ENCODE results near the gene RBM39. TPM values are rescaled to one million over a fixed set of nuclear protein-coding genes. Genes with fewer than 3 reads are reported as not detected.

RBM39 gene
- total and polyA plus RNA-seq, 11 donors: 72.6 to 165 (median 112) TPM

DNA sequence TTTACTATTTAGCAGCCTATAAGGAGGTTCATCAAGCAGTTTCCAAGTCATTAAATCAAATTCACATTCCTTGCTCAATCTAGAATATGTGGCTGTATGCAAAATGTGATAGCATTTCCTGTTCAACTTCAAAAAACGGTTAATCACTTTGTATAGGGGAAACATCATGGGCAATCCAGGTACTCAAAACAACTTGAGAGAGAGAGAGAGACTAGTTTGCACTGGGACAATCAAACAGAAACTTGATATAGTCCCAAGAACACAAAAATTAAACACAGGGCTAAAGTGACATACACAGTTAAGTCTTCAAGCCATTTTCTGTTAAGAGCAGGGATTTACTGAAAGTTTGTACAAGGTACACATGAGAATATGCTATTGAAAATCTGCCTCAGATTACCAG is 84.8 kb downstream of the RBM39 start:
- H3K4me3 ChIP-seq: no peak overlapping the region
- peaks cover 0 to 38% (median 30%) of the 10 kb centered on the region in 9 donors for H3K36me3 ChIP-seq
- intact Hi-C loops (cut with DNase I): no loop called here
- H3K4me1 ChIP-seq: peaks cover 0 to 66% (median 46%) of the 10 kb centered on the region in 12 donors
- TF ChIP-seq POLR2A (IDR thresholded peaks at IDR 0.05): no peak
- TF ChIP-seq, protein P1, sequence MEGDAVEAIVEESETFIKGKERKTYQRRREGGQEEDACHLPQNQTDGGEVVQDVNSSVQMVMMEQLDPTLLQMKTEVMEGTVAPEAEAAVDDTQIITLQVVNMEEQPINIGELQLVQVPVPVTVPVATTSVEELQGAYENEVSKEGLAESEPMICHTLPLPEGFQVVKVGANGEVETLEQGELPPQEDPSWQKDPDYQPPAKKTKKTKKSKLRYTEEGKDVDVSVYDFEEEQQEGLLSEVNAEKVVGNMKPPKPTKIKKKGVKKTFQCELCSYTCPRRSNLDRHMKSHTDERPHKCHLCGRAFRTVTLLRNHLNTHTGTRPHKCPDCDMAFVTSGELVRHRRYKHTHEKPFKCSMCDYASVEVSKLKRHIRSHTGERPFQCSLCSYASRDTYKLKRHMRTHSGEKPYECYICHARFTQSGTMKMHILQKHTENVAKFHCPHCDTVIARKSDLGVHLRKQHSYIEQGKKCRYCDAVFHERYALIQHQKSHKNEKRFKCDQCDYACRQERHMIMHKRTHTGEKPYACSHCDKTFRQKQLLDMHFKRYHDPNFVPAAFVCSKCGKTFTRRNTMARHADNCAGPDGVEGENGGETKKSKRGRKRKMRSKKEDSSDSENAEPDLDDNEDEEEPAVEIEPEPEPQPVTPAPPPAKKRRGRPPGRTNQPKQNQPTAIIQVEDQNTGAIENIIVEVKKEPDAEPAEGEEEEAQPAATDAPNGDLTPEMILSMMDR (IDR thresholded peaks at IDR 0.05): no peak
- DNase-seq (no peak), ATAC-seq (no peak)
- no peaks in the 10 kb centered on the region for H3K9me3 ChIP-seq
- H3K27me3 ChIP-seq: no peaks in the 10 kb centered on the region
- 14 to 21% (median 19%) methylated on average over 1 of the region's 1 CpG for WGBS, 4 donors
- H3K27ac ChIP-seq: no peak overlapping the region

DNA sequence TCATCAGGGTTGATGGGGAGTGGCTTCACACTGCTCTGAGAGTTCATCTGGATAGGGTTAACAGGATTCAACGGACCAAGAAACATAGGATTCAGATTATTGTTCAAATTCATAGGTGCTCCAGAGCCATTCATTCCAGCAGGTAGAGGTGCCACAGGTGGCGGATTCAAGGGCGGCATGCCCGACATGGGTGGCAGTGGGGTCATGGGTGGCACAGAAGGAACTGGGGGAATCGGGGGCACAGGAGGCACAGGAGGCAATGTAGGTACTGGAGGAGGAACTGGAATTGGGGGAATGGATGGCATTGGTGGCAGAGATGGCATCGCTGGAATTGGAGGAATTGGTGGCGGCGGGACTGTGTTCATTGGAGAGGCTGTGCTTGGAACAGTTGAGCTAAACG is 87.6 kb downstream of the RBM39 start:
- TF ChIP-seq POLR2A (IDR thresholded peaks at IDR 0.05): no peak
- TF ChIP-seq, protein P1 (IDR thresholded peaks at IDR 0.05): no peak
- 87 to 96% (median 93%) methylated on average over 9 of the region's 9 CpGs for WGBS, 4 donors
- intact Hi-C loops (cut with DNase I): no loop called here
- no peak overlapping the region for H3K4me3 ChIP-seq
- no peak for ATAC-seq
- no peaks in the 10 kb centered on the region for H3K27me3 ChIP-seq
- H3K4me1 ChIP-seq: peaks cover 0 to 52% (median 34%) of the 10 kb centered on the region in 12 donors
- peaks cover 0 to 53% (median 33%) of the 10 kb centered on the region in 9 donors for H3K36me3 ChIP-seq
- H3K9me3 ChIP-seq: no peaks in the 10 kb centered on the region
- H3K27ac ChIP-seq: no peak overlapping the region
- DNase-seq: no peak

GRCh38 chr20:35653893-35654292 is 88.2 kb downstream of the RBM39 start:
- H3K4me1 ChIP-seq: peaks cover 0 to 50% (median 32%) of the 10 kb centered on the region in 12 donors

More at GRCh38 chr20:35653893-35654292, 88.2 kb downstream of the RBM39 start:
- Histone ChIP-seq H3K27ac (no peak overlapping the region), H3K27me3 (no peaks in the 10 kb centered on the region), H3K4me3 (no peak overlapping the region), H3K9me3 (no peaks in the 10 kb centered on the region), H3K36me3 (peaks cover 0 to 53% (median 33%) of the 10 kb centered on the region in 9 donors)
- intact Hi-C loops (cut with DNase I): no loop called here
- WGBS, 4 donors: 89 to 92% (median 91%) methylated on average over 4 of the region's 4 CpGs
- DNase-seq: no peak
- no peak for ATAC-seq
- no peak for TF ChIP-seq POLR2A (IDR thresholded peaks at IDR 0.05)
- TF ChIP-seq, protein P1 (IDR thresholded peaks at IDR 0.05): no peak

Other genes with a start within 250 kb of the RBM39 start
- not detected for gene C20orf173, start 212.6 kb downstream of the RBM39 start, total RNA-seq
- not detected for gene C20orf173, start 212.6 kb downstream of the RBM39 start, polyA plus RNA-seq
- gene ERGIC3, start 200.2 kb downstream of the RBM39 start, total RNA-seq: 100 to 1,000 TPM in 5 of 9 donors, 10 to 100 TPM in 4; 83.9 to 152 (median 101) TPM
- 100 to 1,000 TPM in 1 of 2 donors, 10 to 100 TPM in 1; 69.8 to 120 TPM for gene ERGIC3, start 200.2 kb downstream of the RBM39 start, polyA plus RNA-seq
- gene SPAG4, start 126.4 kb downstream of the RBM39 start, total RNA-seq: 1 to 10 TPM; 1.1 to 6.8 (median 4.5) TPM
- 1 to 10 TPM; 4.3 to 6.9 TPM for gene SPAG4, start 126.4 kb downstream of the RBM39 start, polyA plus RNA-seq
- 10 to 100 TPM; 25.7 to 75.6 (median 56.1) TPM for gene CPNE1, start 77.4 kb downstream of the RBM39 start, total RNA-seq
- gene CPNE1, start 77.4 kb downstream of the RBM39 start, polyA plus RNA-seq: 10 to 100 TPM; 37.8 to 55.4 TPM
- gene RBM12, start 77.4 kb downstream of the RBM39 start, total RNA-seq: 10 to 100 TPM; 15.8 to 61.7 (median 44.4) TPM
- gene RBM12, start 77.4 kb downstream of the RBM39 start, polyA plus RNA-seq: 10 to 100 TPM in 1 of 2 donors, 1 to 10 TPM in 1; 7.4 to 26.4 TPM
- 10 to 100 TPM; 38.1 to 67.5 (median 58.3) TPM for gene NFS1, start 42.9 kb downstream of the RBM39 start, total RNA-seq
- gene NFS1, start 42.9 kb downstream of the RBM39 start, polyA plus RNA-seq: 10 to 100 TPM; 27.4 to 59.9 TPM
- 100 to 1,000 TPM; 120 to 591 (median 174) TPM for gene ROMO1, start 42.9 kb downstream of the RBM39 start, total RNA-seq
- 100 to 1,000 TPM; 241 to 534 TPM for gene ROMO1, start 42.9 kb downstream of the RBM39 start, polyA plus RNA-seq
- gene PHF20, start 29.8 kb upstream of the RBM39 start, total RNA-seq: 10 to 100 TPM; 26.4 to 47.0 (median 36.5) TPM
- gene PHF20, start 29.8 kb upstream of the RBM39 start, polyA plus RNA-seq: 10 to 100 TPM; 25.8 to 48.9 TPM
- gene SCAND1, start 212.2 kb upstream of the RBM39 start, total RNA-seq: 100 to 1,000 TPM in 2 of 9 donors, 10 to 100 TPM in 7; 30.8 to 106 (median 50.5) TPM
- 100 to 1,000 TPM in 1 of 2 donors, 10 to 100 TPM in 1; 88.5 to 133 TPM for gene SCAND1, start 212.2 kb upstream of the RBM39 start, polyA plus RNA-seq
- 1 to 10 TPM in 8 of 9 donors, not detected in 1; 1.4 to 5.9 (median 3.6) TPM for gene CNBD2, start 226.3 kb upstream of the RBM39 start, total RNA-seq
- 1 to 10 TPM; 3.0 to 7.7 TPM for gene CNBD2, start 226.3 kb upstream of the RBM39 start, polyA plus RNA-seq